Activated naive CD8-positive, alpha-beta T cell treated with anti-CD3 and anti-CD28 coated beads, Interleukin-2, amount 50 U/mL, for 16 hours (primary cell): Measurements from ENCODE around the gene INSC.
"Not testable (repeated sequence)": the region's sequence is repeated elsewhere in the genome, so short reads cannot be mapped to it uniquely, and the experiment has no call there.

Experiments used
- DNase-seq: peaks from one replicate; pipeline ENCODE4 v3.0.0-alpha.2; 2020; ENCODE audit warnings: low read depth, low spot score

INSC gene

GRCh38 chr11:15114501-15115475, at the start of gene INSC:
Gene INSC (plus strand): TSS chr11:15114923. CDS start chr11:15149175, 34,252 bp downstream.
- DNase-seq: no peak

GRCh38 chr11:15069751-15070150, 45.0 kb upstream of the INSC start:
- DNase-seq: not testable (repeated sequence)

GRCh38 chr11:15071556-15072255, 43.0 kb upstream of the INSC start:
- DNase-seq: no peak

GRCh38 chr11:15072551-15073143, 42.1 kb upstream of the INSC start:
- DNase-seq: no peak

GRCh38 chr11:15073361-15074205, 41.1 kb upstream of the INSC start, which contains the start of gene CALCB:
Gene CALCB (plus strand): TSS chr11:15073593. CDS start chr11:15074719, 1,126 bp downstream.
- no peak for DNase-seq

GRCh38 chr11:15074206-15075161, 40.2 kb upstream of the INSC start:
- DNase-seq: peak; percentile 78

- DNase-seq: no peak
These were observed 39.6 kb upstream of the INSC start for GRCh38 chr11:15075162-15075526.

GRCh38 chr11:15091175-15091574, 23.5 kb upstream of the INSC start:
- no peak for DNase-seq

GRCh38 chr11:15091625-15092024, 23.1 kb upstream of the INSC start:
- DNase-seq: no peak

GRCh38 chr11:15093432-15093831, 21.3 kb upstream of the INSC start:
- DNase-seq: no peak

GRCh38 chr11:15095736-15096228, 18.9 kb upstream of the INSC start:
- DNase-seq: no peak

- no peak for DNase-seq
These were observed 17.3 kb upstream of the INSC start for GRCh38 chr11:15097411-15097810.

- no peak for DNase-seq
These were observed 15.5 kb upstream of the INSC start for GRCh38 chr11:15099267-15099666.

GRCh38 chr11:15101072-15101709, 13.5 kb upstream of the INSC start:
- peak; percentile 9 for DNase-seq

GRCh38 chr11:15104166-15104565, 10.6 kb upstream of the INSC start:
- DNase-seq: no peak

GRCh38 chr11:15106201-15106965, 8.3 kb upstream of the INSC start:
- DNase-seq: no peak

GRCh38 chr11:15107730-15108515, 6.8 kb upstream of the INSC start:
- DNase-seq: no peak

- DNase-seq: no peak
These were observed 6.1 kb upstream of the INSC start for GRCh38 chr11:15108592-15109130.
